HG03342 (cell line): ENCODE measurements around the gene SMARCD1.
"Not testable (repeated sequence)": the region's sequence is repeated elsewhere in the genome, so short reads cannot be mapped to it uniquely, and the experiment has no call there.

Experiments used
- ATAC-seq: cut with Tn5 transposase; IDR thresholded peaks from one replicate; pipeline ENCODE4 v1.9.1; 2021; ENCODE audit warnings: mild to moderate bottlenecking, moderate library complexity; ENCODE audit not compliant: unreplicated experiment

The SMARCD1 gene

DNA sequence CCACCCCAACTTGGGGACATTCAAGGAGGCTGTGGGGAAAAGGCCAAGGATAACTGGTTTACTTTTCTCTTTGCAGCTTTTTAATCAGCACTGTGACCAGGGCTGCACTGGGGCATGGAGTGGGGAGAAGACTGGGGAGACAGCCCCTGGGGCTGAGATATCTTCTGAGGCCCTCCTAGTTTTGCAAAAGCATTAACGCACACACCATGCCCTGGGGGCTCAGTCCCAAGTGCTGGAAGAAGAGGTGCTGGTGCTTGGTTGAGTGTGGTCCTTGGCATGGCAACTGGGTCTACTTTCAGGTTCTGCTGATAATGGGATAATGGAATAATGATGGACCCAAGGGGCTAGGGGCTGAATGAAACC lies 9.4 kb upstream of the SMARCD1 start:
- no peak for ATAC-seq

DNA sequence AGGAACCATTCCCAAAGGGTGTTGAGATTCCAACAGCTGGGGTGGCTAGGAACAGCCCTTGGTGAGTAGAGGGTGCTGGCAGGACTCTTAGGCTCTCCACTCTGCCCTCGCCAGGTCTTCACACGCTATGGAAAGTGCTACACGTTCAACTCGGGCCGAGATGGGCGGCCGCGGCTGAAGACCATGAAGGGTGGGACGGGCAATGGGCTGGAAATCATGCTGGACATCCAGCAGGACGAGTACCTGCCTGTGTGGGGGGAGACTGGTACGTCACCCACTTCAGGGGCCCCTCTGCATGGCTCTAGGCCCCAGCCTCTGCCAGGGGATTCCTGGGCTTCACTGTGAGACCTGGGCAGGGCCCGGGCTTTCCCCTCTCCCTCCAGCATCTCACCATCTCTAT lies 8.0 kb upstream of the SMARCD1 start:
- no peak for ATAC-seq

DNA sequence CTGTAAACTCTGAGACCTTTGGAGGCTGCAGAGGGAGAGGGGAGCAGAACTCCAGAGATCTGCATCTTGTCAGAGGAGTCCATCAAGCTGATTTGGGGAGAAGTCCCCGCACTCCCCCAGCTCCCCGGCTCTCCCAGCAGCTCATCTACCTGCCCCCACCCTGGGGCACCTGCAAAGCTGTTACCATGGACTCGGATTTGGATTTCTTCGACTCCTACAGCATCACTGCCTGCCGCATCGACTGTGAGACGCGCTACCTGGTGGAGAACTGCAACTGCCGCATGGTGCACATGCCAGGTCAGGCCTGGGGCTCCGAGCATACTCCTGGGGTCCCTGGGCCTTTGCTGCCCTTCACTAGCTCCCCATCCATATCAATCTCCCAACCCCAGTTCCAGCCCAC lies 6.9 kb upstream of the SMARCD1 start:
- ATAC-seq: no peak

DNA sequence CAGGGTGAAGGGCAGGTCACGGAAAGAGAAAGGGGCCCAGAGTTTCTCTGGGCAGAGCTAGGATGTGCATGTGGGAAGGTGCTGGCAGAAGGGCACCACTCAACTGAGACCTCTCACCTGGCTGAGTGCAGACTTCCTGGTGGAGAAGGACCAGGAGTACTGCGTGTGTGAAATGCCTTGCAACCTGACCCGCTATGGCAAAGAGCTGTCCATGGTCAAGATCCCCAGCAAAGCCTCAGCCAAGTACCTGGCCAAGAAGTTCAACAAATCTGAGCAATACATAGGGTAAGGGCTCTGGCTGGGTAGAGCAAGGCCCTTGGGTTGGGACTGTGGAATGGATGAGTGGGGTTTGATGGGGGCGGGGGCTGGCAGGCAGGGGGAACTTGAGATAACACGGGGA lies 5.4 kb upstream of the SMARCD1 start:
- no peak for ATAC-seq

DNA sequence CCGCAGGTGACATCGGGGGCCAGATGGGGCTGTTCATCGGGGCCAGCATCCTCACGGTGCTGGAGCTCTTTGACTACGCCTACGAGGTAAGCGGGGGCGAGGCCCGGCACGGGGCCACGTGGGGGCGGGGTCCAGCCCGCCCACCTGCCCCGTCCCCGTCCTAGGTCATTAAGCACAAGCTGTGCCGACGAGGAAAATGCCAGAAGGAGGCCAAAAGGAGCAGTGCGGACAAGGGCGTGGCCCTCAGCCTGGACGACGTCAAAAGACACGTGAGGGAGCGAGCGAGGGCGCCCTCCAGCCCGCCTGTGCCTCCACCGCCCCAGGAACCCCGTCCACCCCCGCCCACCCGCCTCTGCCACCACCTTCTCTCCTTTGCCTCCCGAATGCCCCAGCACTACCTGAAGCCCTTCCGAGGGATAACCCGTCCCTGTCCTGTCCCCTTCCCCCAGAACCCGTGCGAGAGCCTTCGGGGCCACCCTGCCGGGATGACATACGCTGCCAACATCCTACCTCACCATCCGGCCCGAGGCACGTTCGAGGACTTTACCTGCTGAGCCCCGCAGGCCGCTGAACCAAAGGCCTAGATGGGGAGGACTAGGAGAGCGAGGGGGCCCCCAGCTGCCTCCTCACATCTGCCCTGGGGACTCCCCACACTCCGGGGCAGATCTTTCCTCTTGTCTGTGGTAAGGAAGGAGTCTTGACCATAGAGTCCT lies 3.9 kb upstream of the SMARCD1 start:
- no peak for ATAC-seq

DNA sequence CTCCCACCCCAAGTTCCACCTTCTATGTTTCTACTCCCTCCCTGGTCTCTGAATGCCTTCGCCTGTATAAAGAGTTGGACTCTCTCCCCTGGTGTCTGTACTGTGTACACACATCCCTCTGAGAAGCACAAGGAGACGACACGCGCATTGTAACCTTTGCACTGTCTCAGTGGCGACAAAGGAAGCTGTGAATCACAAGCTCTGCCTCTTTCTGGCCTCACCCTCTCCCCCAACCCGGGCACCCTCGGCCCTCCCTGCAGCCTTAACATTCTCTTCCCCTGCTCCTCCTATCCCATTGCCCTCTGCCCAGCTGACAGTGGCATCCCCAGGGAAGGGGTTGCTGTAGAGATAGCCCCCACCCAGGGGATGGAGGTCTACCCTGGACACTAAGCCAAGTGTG lies 2.5 kb upstream of the SMARCD1 start:
- ATAC-seq: no peak

DNA sequence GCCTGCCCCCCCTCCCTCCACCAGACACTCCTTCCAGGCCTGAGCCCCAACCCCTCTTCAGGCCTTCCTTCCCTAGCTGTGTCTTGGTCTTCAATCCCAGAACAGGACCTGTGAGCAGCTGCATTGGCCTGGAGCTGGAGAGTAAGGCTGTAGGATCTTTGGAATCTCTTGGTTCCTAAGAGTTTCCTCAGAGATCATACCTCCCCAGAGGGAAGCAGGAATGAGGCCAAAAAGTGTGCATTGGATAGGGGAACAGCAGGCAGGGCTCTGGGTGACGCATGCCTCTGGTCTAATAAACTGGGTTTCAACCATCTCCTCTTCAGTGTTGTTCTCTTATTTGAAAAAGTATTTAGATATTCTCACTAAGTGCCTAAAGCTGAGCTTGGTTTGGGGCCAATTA lies 1.8 kb upstream of the SMARCD1 start:
- ATAC-seq: no peak

DNA sequence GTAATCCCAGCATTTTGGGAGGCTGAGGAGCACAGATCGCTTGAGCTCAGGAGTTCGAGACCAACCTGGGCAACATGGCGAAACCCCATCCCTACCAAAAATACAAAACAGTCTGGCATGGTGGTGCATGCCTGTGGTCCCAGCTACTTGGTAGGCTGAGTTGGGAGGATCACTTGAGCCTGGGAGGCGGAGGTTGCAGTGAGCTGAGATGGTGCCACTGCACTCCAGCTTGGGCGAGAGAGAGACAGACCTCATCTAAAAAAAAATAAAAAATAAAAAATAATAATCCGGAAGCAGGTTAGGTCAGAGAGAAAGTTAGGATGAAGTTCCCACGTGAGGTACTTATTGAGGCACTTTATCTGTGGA lies 750 bp upstream of the SMARCD1 start:
- not testable (repeated sequence) for ATAC-seq

DNA sequence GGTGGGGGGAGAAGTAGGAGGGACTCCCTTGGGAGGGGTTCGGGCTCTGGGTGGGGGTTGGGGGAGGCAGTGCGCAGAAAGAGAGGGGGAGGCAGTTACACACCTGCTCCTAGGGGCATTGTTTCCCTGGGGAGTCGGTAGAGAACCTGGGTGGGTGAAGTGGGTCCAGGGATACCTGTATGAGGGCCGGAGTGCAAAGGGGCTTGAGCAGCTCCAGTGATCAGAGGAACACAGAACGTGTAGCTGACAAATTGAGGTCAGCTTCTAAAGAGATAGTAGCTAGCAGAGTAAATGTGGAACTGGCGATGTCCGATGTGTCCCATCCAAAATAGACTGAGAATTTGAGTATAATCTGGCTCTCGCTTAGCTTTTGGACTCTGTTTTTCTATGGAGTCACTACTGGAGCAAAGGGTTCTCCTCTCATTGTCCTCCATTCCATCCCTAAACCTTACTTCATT lies 502 bp downstream of the SMARCD1 start:
- ATAC-seq: no peak

DNA sequence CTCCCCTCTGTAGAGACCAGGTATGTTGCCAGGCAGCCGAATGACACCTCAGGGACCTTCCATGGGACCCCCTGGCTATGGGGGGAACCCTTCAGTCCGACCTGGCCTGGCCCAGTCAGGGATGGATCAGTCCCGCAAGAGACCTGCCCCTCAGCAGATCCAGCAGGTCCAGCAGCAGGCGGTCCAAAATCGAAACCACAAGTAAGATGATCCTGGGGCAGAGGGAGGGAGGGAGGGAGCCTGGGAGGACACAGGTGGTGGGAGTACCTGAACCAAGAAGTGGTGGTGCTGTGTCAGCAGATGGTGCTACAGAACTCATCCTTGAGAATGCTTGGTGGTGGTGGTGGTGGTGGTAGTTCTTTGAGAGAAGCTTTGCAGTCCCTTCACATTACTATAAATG lies 1.0 kb downstream of the SMARCD1 start:
- ATAC-seq: no peak

DNA sequence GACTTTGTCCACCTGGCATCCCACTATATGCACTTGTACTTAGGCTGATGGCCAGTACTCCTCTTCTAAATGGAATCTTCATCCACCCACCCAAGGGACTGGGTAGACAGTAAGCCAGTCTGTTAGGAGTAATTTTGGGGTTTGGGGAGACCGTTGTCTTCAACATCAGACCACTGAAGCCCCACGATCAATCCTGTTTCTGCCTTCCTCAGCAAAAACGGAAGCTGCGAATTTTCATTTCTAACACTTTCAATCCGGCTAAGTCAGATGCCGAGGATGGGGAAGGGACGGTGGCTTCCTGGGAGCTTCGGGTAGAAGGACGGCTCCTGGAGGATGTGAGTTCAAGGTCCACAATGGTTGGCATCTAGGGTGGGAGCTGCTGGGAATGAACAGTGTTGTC lies 2.0 kb downstream of the SMARCD1 start:
- no peak for ATAC-seq

DNA sequence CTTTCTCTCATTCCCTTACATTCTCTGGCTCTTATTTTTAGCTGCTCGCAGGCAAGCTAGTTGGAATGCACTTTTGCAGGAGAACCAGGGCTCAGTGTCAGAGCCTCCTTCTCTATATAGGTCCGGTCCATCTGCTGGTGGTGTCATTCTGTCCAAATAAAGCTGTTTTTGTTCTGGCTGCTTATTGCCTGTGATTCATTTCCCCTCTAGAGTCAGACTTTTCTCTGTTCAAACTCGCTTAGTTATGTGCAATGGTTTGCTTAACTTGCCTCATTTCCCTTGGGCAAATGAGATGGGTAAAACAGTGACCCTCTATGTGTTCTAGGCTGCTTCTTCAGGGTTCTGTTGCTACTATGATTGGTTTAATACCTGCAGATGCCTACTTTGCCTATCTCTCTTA lies 2.9 kb downstream of the SMARCD1 start:
- ATAC-seq: no peak

DNA sequence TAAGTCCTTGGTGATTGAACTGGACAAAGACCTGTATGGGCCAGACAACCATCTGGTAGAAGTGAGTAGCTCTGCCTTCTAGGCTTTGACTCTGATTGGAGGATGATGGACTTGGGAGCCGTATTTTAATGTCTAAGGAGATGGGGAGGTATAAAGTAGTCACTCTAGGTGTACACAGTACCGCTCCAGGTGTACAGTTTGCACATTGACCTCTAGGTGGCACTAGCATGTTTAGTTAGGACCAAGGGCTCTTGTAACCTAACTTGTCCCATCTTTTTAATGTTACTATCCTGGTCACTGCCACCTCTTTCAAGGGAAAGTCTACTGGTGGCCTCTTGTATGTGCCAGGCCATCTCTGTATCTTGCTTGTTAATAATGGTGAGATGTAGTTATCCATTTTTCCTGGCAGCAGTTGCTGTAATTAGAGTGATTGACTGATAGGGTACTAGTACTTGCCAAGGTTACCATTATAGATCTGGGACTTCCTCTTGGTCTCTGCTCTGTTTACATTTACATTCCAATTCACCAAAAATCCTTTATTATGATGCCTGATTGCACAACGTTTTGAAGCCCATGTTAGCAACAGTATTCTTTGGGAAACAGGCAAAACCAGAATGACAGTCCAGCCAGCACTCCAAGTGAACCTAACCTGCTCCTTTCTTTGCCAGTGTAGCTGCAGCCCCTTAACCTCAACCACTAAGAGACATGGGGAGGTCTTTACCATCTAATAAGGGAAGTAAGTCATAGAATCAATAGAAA lies 3.6 kb downstream of the SMARCD1 start:
- no peak for ATAC-seq

DNA sequence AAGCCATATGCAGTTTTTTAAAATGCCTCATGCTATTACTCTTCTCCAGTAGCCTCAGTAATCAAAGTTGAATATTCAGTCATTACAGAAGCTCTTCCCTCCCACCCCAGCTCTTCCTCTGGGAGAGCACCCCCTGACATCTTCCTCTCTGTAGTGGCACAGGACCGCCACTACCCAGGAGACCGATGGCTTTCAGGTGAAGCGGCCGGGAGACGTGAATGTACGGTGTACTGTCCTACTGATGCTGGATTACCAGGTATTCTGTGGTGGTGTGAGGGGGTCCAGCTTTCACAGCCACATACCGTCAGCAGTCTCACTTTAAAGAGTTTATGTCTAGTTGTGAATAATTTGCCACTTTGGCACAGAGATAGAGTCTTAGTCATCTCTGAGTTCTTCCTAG lies 4.6 kb downstream of the SMARCD1 start:
- ATAC-seq: no peak

DNA sequence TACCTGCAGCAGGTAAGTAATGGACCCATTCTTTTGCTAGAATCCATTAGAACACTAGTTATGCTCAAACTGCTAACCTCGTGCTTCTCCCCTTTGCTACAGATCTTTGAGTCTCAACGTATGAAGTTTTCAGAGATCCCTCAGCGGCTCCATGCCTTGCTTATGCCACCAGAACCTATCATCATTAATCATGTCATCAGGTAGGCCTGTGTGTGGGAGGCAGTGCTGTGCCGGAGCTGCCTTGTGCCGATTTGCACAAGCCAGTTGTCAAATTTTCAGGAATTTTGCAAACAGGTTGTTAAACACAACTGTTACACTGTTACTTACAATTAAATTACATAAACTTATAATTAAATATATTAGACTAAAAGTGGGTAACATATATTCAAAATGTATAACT lies 5.2 kb downstream of the SMARCD1 start:
- ATAC-seq: no peak

DNA sequence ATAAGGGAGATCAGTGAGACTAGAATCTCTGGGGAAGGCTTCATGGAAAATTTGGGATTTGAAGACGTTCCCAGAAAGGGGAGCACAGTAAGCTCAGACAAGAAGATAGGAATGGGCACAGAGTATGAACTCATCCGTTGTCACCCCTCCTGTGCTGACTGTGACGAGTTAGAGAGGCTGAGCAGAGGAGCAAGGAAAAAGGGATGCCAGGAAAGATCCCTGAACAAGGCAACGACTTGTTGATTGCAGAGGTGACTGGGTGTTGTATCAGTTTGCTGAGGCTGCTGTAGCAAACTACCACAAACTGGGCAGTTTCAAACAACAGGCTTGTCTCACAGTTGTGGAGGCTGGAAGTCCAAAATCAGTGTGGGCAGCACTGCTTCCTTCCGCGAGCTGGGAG lies 12.8 kb downstream of the SMARCD1 start:
- no peak for ATAC-seq

DNA sequence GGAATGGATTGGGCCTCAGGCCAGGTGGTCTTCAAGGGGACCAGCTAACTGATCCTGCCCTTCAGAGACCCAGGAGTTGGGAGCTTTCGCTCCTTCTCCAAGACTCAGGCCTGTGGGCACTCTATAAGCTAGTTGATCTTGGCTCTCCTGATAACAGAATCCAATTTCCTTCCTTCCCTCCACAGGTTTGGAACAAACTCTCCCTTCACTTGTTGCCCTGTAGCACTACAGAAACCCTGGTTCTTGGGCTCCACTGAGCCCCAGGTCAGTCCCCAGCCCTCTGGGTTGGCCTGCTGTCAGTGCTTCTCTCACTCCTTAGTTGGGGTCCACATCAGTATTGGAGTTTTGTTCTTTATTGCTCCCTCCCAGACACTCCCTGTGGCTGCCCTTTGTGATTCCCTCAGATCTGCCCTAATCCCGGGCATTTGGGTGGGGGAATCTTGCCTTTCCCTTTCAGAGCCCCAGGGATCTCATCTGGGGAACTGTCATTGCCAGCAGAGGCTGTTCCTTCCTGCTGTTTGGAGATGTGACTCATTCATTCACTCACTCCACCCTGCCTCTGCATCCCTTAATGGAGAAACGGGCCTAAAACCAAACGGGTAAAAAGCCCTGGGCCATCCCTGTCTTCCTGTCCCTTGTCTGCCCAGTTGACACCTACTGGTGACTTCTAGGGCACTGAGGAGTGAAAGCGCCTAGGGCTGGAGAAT lies 14.3 kb downstream of the SMARCD1 start:
- no peak for ATAC-seq

DNA sequence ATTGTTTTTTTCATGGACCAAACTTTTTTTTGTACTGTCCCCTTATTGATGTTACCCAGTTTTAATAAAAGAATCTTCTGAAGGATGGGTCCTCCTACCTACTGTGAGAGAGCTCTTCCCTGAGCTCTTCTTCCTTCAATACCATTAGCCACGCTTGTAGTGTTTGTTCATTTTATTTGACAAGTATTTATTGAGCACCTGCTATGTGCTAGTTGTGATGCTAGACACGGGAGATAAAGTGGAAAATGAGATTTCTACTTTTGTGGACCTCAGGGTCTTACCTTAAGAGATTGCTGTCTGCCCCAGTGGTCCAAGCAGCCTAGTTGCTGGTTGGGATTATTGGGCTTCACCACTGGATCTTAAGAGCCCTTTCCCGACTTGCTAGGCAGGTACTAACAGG lies 15.4 kb downstream of the SMARCD1 start:
- ATAC-seq: no peak

DNA sequence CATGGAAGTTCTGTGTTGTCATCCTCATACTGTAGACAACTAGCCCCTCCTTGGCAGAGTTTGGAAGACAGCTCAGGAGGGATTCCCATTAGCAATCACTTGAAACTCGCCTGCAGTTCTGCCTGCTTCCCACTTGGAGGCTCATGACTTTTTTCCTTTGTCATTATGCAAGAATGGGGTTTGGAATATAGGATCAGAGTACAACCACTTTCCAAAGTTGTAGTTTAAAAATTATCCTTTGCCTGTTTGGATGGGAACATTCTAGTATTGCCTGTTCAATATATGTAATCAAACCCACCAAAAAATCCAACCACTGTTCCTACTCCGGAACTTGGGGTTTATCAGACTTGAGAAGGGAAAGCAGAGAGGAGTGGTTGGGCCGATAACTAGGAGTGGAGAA lies 16.5 kb downstream of the SMARCD1 start:
- ATAC-seq: no peak

DNA sequence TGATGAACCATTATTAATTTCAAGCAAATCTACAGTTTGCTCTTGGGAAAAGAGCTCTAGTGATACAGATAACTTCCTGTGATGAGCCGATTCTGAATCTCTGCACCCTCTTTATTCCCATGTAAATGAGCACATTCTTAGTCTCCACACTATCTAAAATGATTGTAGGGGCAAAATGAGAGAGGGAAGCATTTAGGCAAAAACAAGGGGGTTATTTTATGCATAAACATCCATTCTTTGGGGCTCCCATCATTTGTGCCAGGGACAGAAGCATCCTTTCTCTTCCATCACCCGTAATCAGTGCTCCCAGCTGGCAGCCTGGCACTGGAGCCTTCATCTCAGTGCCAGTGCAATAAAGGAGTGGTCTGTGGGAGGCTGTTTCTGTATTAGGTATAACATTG lies 17.0 kb downstream of the SMARCD1 start:
- no peak for ATAC-seq

DNA sequence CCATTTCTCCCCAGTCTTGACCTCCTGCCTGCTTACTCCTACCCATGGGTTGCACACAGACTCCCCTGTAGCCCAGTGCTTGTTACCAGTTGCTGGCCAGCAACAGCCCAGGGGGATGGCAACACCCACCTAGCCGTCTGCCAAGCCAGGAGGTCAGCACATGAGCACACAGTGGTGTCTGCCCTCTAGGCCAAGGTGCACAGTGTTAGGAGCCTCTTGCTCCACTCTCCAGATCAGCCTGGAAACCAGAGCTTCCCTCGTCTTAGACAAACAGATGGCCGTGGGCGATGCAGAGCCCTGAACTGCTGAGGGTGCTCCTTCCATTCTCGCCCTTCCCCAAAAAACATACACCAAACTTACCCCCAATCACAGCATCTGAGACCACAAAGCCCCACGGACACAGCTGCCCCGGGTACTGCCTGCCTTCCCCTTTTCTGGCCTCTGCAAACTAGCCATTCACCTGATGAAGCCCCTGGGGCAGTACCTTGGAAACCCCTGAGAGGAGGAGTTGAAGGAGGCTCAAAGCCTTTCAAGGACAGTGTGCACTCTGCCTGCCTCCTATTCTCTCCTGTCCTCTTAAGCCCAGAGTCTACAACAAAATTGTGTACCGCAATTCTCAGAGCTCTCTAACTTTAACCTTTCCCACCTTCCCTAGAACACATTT lies 17.6 kb downstream of the SMARCD1 start:
- no peak for ATAC-seq

DNA sequence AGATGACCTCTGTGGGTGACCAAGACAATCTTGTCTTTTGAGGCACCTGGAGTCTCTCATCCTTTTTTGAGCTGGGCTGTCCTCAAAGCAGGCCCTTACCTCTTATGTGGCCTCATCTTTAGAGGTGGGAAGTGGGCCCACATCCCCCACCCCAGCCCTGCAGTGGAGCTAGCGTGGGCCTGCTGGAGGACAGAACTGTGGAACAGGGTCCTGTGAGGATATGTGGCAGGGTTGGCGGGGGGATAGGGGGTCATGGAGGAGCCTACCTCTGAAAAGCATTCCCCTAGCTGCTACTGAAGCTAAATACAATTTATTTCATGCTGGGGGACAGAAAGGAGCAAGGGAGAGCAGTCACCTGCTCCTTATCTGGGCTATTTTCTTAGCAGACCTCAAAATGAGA lies 18.2 kb downstream of the SMARCD1 start:
- ATAC-seq: no peak
